HG03045 (cell line): ENCODE data around the gene DLGAP4.
"Not testable (repeated sequence)": the region's sequence is repeated elsewhere in the genome, so short reads cannot be mapped to it uniquely, and the experiment has no call there.

Experiments
- ATAC-seq: cut with Tn5 transposase; IDR thresholded peaks from one replicate; pipeline ENCODE4 v1.9.1; 2021; ENCODE audit warnings: mild to moderate bottlenecking, moderate library complexity; ENCODE audit not compliant: unreplicated experiment

Gene DLGAP4

DNA sequence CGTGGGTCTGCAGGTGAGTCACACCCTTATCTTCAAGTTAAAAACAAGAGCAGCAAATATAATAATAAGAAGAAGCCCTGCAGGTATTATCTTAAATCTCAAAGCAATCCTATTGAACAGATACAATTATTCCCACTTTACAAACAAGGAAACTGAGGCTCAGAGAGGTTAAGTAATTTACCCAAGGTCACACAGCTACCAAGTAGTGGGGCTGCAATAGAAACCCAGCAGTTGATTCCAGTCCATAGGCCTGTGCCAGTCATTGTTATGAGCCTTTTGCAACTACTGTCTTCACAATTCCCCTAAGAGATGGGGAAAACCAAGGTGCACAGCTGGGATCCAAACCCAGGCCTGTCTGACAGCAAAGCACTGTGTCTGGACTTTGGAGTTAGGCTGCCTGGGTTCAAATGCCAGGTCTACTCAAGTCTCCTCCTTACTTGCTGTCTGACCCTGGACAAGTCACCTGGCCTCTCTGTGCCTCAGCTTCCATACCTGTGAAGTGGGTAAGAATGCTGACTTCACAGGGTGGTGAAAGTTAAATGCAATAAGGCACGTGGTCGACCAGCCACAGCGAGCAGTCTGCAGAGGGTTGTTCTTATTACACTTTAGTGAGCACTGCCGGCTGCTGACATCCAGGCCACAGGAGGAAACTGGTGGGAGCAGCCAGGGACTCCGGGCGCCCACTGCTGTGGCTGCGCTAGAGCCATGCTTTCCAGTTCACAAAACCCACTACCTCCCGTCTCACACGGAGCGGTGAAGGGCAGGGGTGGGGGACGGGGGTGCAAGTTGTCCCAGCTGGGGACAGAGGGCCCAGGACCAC is 241.3 kb downstream of the DLGAP4 start:
- no peak for ATAC-seq

DNA sequence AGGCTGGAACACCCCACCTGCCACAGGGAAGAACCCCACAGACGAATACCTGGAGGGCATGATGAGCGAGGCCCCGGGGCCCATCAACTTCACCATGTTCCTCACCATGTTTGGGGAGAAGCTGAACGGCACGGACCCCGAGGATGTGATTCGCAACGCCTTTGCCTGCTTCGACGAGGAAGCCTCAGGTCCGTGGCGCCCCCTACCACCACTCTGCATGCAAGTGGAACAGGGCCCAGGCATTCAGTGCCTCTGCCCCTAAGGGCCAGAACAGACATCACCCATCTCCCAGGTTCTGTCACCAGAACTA is 241.8 kb downstream of the DLGAP4 start:
- ATAC-seq, result no peak

DNA sequence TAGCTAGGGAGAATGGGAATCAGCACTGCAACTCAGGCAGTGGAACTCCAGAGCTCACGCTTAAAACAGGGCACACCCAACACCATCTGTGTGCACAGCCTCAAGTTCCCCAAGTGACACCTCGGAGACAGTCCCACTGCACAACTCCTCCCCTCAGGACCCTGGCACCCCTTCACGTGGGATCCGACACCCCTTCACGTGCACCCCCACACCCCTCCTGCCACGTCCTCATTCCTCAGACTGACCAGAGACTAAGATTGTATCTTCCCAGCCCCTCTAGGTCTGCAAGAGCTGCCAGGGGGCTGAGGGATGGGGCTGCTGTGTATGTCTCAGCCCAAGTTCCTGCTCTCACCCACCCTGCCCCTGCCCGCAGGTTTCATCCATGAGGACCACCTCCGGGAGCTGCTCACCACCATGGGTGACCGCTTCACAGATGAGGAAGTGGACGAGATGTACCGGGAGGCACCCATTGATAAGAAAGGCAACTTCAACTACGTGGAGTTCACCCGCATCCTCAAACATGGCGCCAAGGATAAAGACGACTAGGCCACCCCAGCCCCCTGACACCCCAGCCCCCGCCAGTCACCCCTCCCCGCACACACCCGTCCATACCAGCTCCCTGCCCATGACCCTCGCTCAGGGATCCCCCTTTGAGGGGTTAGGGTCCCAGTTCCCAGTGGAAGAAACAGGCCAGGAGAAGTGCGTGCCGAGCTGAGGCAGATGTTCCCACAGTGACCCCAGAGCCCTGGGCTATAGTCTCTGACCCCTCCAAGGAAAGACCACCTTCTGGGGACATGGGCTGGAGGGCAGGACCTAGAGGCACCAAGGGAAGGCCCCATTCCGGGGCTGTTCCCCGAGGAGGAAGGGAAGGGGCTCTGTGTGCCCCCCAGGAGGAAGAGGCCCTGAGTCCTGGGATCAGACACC is 242.8 kb downstream of the DLGAP4 start:
- ATAC-seq, result no peak

DNA sequence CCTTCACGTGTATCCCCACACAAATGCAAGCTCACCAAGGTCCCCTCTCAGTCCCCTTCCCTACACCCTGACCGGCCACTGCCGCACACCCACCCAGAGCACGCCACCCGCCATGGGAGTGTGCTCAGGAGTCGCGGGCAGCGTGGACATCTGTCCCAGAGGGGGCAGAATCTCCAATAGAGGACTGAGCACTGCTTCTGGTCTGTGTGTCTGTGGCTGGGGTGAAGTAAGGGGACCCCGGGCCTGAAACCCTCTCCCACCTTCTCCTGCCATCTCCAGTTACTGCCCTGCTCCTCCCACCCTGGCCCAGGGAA is 243.4 kb downstream of the DLGAP4 start:
- no peak for ATAC-seq

DNA sequence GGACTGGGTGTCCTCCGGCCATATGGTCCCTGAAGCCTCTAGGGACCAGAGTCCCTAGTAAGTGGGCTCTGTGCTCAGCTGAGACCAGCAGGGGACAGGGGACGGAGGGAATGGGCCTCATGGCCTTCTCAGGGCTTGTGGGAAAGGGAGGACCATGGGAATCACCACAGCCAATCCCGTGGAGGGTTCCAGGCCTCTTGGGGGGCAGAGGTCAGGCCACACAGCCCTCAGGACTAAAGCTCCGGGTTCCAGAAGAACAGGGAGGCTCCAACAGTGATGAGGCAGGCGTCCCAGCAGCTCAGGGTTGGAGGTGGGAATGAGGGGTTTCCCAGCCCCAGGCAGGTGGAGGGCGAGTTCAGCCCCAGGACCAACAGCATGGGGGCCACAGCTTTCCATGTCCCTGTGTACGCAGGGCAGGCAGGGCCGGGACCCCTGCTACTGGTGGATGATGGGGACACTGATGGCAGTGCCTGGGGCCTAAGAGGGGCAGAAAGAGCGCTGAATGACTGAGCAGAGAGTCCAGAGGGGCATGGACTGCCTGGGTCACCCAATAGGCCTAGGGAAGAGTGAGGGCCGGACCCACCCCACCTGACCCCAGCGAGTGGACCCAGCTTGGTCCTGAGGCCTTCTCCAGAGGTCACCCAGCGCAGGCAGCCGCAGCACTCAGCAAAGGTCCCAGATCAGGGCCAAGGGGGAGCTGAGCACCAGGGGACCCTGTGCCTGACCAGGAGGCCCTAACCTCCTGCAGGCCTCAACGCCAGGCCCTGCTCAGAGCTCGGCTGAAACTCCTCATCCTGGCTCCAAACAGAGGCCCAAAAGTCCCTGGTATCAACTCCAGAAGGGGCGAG is 244.0 kb downstream of the DLGAP4 start:
- ATAC-seq, result no peak

DNA sequence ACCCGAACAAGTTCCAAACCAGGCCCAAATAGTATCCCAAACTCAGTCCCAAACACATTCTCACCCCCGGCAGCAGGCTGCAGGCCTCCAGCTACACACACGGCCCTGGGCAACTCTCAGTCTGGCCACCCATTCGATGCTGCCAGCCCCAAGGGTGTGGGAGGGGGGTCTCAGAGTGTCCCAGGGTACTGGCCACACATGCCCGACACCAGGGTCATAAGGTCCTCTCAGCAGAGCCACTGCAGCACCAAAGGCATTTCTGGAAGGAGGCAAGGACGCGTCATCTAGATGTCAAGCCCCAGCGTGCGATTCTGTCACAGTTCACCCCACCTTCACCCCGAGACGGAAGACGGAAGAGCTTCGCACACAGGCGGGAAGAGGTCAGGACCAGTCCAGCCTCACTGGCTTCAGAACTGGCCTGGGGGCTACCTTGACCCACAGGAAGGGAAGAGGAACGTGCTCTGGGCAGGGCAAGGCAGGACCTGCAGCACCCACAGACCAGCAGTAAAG is 244.7 kb downstream of the DLGAP4 start:
- ATAC-seq, result no peak

DNA sequence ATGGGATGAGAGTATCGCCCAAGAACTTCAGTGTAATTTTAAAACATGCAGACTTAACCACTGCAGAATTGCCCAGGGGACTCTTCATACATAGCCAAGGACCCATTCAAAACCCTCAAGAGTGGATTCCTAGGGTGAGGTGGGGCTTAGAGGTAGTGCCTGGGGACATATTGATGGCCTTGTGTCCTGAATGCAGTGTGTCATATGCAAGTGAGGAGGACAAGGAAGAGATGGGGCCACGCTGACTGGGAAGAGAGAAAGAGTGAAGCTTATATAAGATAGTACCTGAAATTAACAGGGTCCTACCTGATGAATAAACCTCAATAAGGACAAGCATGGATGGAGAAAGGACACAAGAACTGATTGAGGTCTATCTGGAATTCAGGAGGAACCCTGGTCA is 249.1 kb downstream of the DLGAP4 start:
- no peak for ATAC-seq

DNA sequence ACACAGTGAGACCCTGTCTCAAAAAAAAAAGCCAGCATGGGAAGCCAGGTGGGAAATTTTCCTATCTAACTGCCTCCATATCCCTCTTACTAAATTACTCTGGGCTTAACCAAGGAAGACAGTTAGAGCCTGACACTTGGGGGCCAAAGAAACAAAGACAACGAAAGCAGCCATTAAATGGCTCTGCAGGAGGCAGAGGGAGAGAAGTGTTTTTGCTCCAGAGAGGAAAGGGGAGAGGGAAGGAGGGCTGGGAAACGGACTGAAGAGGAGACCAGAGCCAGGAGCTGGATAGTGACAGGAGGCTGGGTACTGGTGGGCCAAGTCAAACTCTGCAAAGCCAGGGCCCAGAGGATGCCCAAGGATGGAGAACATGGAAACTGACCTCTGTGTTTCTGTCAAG is 256.6 kb downstream of the DLGAP4 start:
- ATAC-seq, result no peak

DNA sequence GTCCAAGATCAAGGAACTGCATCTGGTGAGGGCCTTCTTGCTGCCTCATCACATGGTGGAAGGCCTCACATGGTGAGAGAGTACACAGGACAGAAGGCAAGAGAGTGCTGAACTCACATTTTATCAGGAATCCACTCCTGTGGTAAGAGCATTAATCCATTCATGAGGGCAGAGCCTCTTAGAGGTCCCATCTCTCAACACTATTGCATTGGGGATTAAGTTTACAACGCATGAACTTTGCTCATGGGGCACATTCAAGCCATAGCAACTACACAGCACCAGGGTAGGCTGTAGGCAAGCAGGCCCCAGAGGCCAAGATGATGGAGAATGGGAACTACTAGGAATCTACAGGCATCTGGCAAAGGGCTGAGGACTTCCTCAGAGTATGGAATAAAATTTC is 257.2 kb downstream of the DLGAP4 start:
- no peak for ATAC-seq

DNA sequence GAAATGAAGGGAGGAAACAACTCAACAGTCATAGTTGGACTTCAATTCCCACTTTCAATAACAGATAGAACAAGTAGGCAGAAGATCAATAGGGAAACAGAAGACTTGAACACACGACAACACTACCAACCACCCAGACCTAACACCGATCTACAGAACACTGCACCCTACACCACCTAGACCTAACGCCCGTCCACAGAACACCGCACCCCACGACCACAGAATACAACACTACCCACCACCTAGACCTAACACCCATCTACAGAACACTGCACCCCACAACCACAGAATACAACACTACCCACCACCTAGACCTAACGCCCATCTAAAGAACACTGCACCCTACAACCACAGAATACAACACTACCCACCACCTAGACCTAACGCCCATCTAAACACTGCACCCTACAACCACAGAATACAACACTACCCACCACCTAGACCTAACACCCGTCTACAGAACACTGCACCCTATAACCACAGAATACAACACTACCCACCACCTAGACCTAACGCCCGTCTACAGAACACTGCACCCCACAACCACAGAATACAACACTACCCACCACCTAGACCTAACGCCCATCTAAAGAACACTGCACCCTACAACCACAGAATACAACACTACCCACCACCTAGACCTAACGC is 258.1 kb downstream of the DLGAP4 start:
- ATAC-seq, result not testable (repeated sequence)

DNA sequence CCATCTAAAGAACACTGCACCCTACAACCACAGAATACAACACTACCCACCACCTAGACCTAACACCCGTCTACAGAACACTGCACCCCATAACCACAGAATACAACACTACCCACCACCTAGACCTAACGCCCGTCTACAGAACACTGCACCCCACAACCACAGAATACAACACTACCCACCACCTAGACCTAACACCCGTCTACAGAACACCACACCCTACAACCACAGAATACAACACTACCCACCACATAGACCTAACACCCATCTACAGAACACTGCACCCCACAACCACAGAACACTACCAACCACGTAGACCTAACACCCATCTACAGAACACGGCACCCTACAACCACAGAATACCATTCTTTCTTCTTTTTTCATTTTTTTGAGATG is 258.6 kb downstream of the DLGAP4 start:
- ATAC-seq, result not testable (repeated sequence)

DNA sequence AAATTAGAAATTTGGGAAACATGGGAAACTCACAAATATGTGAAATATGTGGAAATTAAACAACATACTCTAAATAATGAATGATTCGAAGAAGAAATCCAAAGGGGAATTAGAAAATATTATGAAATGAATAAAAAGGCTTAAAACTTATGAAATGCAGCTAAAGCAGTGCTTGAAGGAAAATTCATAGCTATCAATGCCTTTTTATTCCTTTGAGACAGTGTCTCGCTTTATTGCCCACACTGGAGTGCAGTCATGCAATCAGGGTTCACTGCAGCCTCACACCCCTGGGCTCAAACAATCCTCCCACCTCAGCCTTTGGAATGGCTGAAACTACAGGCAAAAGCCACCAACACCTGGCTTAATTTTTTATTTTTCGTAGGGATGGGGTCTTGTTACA is 259.4 kb downstream of the DLGAP4 start:
- no peak for ATAC-seq

DNA sequence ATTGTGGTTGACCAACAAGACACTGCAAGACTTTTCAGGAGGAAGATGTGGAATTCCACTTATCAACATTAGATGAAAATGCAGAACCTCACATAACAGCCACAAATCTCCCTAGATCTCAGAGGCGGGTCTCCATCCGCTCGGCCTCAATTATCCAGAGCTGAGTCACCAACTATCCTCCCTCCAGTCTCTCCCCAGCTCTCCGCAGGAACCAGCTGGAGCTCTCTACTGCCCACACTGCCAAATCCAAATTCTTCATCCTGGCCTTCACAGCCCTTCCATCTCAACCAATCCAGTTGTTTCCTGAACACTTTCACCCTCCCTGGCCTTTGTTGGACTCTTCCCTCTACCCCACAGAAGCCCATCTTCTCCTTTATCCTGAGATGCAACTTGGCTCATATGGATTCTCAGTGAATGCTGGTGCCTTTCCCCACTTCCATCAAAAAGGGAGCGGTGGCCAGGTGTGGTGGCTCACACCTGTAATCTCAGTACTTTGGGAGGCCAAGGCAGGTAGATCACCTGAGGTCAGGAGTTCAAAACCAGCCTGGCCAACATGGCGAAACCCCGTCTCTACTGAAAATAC is 263.8 kb downstream of the DLGAP4 start:
- ATAC-seq, result no peak

DNA sequence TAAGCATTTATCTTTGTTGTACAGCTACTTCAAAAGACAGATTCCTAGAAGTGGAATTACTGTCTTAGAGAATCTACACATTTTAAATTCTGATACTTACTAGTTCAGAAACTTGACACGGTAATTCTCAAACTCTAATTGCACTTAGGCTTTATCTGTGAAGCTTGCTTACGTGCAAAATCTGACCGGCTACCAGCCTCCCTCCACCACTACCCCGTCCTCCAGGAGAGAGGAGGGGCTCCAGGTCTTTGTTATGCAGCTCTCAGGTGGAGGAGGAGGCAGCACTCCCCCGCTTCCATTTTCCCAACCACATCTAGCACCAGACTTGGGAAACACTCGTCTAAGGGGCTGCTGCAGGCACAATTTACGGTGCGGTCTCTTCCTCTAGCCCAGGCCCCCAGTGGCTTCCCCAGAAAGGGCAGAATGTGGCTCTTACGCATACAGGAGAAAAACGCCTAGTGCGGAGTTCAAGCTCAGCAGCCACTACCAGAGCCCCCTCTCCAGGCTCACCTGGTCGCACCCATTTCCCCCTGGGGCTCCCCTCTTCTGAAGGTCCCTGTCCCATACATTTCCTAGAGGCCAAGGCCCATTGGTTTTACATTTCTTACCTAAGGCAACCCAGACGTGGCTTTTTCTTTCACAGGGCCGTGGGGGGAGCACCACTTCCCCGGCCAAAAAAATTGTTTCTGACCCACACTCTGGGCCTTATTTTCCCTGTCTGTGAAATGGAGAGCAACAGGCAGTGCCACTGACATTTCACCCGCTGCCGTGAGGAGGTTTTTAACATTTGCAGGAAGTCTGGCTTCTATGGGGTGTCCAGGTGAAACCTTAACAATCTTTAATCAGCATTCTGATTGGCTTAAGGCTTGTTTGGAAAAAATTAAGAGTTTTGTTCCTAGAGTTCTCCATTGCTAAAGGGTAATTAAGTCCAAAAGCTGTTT is 265.7 kb downstream of the DLGAP4 start:
- ATAC-seq, result no peak

DNA sequence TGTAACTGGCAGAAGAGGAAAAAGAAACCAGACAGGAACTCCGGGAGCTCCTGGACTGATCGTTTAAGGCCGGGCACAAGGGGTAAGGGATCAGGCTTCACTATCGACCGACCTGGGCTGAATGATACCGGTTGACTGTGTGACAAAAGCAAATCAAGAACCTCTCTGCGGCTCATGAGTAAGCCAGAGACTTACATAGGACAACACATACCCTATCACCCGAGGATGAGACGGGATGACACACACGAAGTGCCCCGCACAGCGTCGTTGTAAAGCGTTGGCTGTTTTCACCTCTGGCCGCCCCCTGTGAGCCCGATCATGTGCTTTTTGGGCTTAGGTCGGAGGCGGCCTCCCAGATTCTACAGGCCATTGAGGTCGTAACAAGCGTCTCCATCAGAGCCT is 266.6 kb downstream of the DLGAP4 start:
- peak; percentile 11 for ATAC-seq

DNA sequence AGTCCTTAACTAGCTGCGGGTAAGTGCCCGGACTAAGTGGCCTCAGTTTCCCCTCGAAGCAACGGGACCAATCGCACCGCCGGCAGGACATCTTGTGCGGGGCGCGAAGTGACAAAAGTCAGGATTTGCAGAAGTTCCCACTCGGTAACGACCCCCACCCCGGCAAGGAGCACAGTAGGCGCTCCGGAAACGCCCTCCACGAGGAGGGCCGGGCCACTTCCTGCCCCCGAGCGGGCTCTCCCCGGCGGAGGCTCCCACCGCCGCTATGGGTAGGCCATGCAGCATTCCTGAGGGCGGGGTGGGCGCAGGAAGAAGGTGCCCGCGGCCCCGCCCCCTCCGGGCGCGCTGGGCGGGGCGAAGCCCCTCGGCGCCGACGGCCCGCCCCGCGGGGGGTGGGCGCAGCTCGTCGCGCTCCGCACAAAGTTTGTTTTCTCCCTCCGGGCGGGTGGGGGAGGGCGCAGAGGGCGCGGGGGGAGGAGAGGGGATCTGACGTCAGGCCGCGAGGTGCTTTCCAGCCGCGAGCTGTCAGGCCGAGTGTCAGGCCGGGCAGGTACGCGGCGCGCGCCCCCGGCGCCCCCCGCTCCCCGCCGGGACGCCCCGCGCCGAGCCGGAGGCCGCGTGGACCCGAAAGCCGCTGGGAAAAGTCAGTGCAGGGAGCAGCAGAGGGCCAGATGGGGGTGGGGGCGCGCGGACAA is 267.1 kb downstream of the DLGAP4 start, which contains the start of gene TGIF2:
TSS of gene TGIF2 (plus strand) at position 495 of the 695 bp plus-strand sequence. CDS start 5,178 bp downstream, outside the sequence.
- ATAC-seq, result peak; percentile 67

DNA sequence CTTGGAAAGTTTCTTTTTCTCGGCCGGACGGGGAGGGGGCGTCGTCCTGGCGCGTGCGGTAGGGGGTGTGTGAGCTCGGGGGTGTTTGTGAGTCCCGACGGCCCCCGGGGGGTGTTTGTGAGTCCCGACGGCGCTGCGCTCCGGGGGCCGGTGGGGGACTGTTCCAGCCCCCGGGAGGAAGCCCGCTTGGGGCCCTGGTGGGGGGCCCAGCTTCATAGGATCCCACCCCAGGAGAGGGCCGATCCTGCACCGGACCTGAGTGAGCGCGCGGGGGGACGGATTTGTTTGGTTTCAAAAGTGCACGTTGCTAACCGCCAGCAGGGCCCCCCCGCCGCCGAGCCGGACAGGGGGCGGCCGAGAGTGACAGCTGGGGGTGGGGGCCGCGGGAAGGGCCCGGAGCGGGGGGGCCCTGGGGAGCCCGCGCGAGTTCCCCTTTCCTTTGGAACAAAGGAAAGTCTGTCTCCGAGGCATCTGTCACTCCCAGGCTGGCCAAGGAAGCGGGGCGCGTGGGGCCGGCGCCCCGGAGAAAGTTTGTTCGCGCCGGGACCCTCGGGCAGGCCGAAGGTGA is 267.7 kb downstream of the DLGAP4 start:
- no peak for ATAC-seq
